HCT116 (cell line): ENCODE results near the gene FBXO34. TPM values are rescaled to one million over a fixed set of nuclear protein-coding genes. Genes with fewer than 3 reads are reported as not detected.

Experiments
- ATAC-seq: fragments of 200-7000 bp; cut with Tn5 transposase; 2 replicates; pipeline ENCODE4 v1.9.1; 2020; ENCODE audit warnings: mild to moderate bottlenecking, moderate library complexity
- BruUV-seq: library from RNA; stranded (reverse); fragments of 400-500 nt; replicated peaks from 2 replicates; lab custom pipeline; 2021; lab: Mats Ljungman, UMichigan
- CTCF ChIA-PET: fragments of 300-600 bp; sonication (Branson Sonifier 250); formaldehyde crosslinking; loops from one replicate; lab custom pipeline; 2021; ENCODE audit warnings: antibody characterized with exemption; lab: Charles Lee
- POLR2A ChIA-PET: fragments of 300-600, 350-600 bp; sonication (Branson Sonifier 250); formaldehyde crosslinking; loops from one replicate; lab custom pipeline; 2021; ENCODE audit warnings: antibody characterized with exemption; lab: Charles Lee
- RAD21 ChIA-PET, 2 experiments: fragments of 300-600 bp; sonication (Branson Sonifier 250); formaldehyde crosslinking; loops; one replicate each; lab custom pipeline; 2023; ENCODE audit warnings: low total read pairs in 2 of 2; ENCODE audit not compliant: uncharacterized antibody in 2 of 2, unreplicated experiment in 2 of 2, low non-redundant PET in 1 of 2; lab: Charles Lee
- DNase-seq: peaks from one replicate; pipeline ENCODE4 v3.0.0-alpha.2; 2010; ENCODE audit warnings: low read depth, low spot score
- H2AFZ ChIP-seq: fragments of 200-600 bp; shearing (Covaris generic), sonication (generic); 2 replicates; pipeline ENCODE4 v1.6.1; 2017; ENCODE audit warnings: low read depth, mixed run types, mixed read lengths, antibody characterized with exemption, low read length; ENCODE audit not compliant: poor library complexity, severe bottlenecking
- H3K27ac ChIP-seq: 2 replicates; pipeline ENCODE4 v1.5.1; 2012; ENCODE audit warnings: low read depth, low read length
- H3K27me3 ChIP-seq: fragments of 200-600 bp; sonication (generic); 2 replicates; pipeline ENCODE4 v1.6.1; 2016; ENCODE audit warnings: mixed run types, low read length, mixed read lengths; ENCODE audit not compliant: insufficient read depth
- H3K36me3 ChIP-seq, 2 experiments: fragments of 200-500 bp in 1 of 2; fragments of 200-600 bp in 1 of 2; sonication (Bioruptor generic) in 1 of 2; sonication (generic) in 1 of 2; 2 replicates each; pipeline versions ENCODE4 v1.5.1 to v1.6.1; 2014 to 2016; ENCODE audit warnings: low read length in 2 of 2, inconsistent platforms in 1 of 2, mixed read lengths in 1 of 2, mixed run types in 1 of 2; ENCODE audit not compliant: insufficient read depth in 2 of 2, control insufficient read depth in 1 of 2
- H3K4me1 ChIP-seq, 2 experiments: fragments of 200-600 bp in 1 of 2; sonication (generic) in 1 of 2; 2 replicates each; pipeline versions ENCODE4 v1.5.1 to v1.6.1; 2012 to 2017; ENCODE audit warnings: low read length in 2 of 2, inconsistent platforms in 1 of 2, mild to moderate bottlenecking in 1 of 2, mixed read lengths in 1 of 2, mixed run types in 1 of 2, moderate library complexity in 1 of 2; ENCODE audit not compliant: insufficient read depth in 2 of 2, control insufficient read depth in 1 of 2
- H3K4me2 ChIP-seq: fragments of 200-600 bp; sonication (generic); 2 replicates; pipeline ENCODE4 v1.6.1; 2017; ENCODE audit warnings: mixed run types, low read length, mixed read lengths
- H3K4me3 ChIP-seq, 2 experiments: fragments of 200-600 bp in 1 of 2; sonication (generic) in 1 of 2; replicated peaks in 1 of 2; 2 replicates each; pipeline ENCODE4 v1.5.1; 2011 to 2016; ENCODE audit warnings: low read length in 2 of 2, control low read depth in 1 of 2, low read depth in 1 of 2, mild to moderate bottlenecking in 1 of 2, mixed read lengths in 1 of 2, mixed run types in 1 of 2
- H3K79me2 ChIP-seq: fragments of 200-600 bp; sonication (generic); 2 replicates; pipeline ENCODE4 v1.6.1; 2017; ENCODE audit warnings: mild to moderate bottlenecking, mixed run types, low read length, moderate library complexity, mixed read lengths; ENCODE audit not compliant: insufficient read depth
- H3K9ac ChIP-seq: fragments of 200-600 bp; sonication (generic); 2 replicates; pipeline ENCODE4 v1.6.1; 2016; ENCODE audit warnings: low read length, mixed read lengths
- H3K9me2 ChIP-seq: fragments of 200-600 bp; sonication (generic), shearing (Covaris generic); 2 replicates; pipeline ENCODE4 v1.6.1; 2017; ENCODE audit warnings: mixed run types, mild to moderate bottlenecking, moderate library complexity; ENCODE audit not compliant: insufficient read depth
- H3K9me3 ChIP-seq, 2 experiments: fragments of 200-500 bp in 1 of 2; fragments of 200-600 bp in 1 of 2; sonication (Bioruptor generic) in 1 of 2; sonication (generic) in 1 of 2; 2 replicates each; pipeline ENCODE4 v1.6.1; 2014 to 2017; ENCODE audit warnings: low read length in 2 of 2, mixed read lengths in 2 of 2, inconsistent platforms in 1 of 2, low read depth in 1 of 2, mild to moderate bottlenecking in 1 of 2, mixed run types in 1 of 2, moderate library complexity in 1 of 2; ENCODE audit not compliant: control insufficient read depth in 1 of 2, insufficient read depth in 1 of 2
- H4K20me1 ChIP-seq: fragments of 200-600 bp; sonication (generic), shearing (Covaris generic); 2 replicates; pipeline ENCODE4 v1.6.1; 2017; ENCODE audit warnings: mixed run types, mild to moderate bottlenecking, moderate library complexity; ENCODE audit not compliant: insufficient read depth
- CBX3 ChIP-seq: IDR thresholded peaks from 2 replicates; pipeline ENCODE4 v1.6.1; 2012; ENCODE audit warnings: low read depth
- CEBPB ChIP-seq: IDR thresholded peaks from 2 replicates; pipeline ENCODE4 v1.6.1; 2012; ENCODE audit warnings: low read depth
- EGR1 ChIP-seq: IDR thresholded peaks from 2 replicates; pipeline ENCODE4 v1.6.1; 2012; ENCODE audit warnings: low read depth
- ELF1 ChIP-seq: IDR thresholded peaks from 2 replicates; pipeline ENCODE4 v1.6.1; 2012; ENCODE audit warnings: low read depth, borderline replicate concordance
- EZH2 ChIP-seq: fragments of 200-600 bp; sonication (generic); IDR thresholded peaks from 2 replicates; pipeline ENCODE4 v1.6.1; 2017; ENCODE audit warnings: antibody characterized with exemption, mixed run types
- MAX ChIP-seq: IDR thresholded peaks from 2 replicates; pipeline ENCODE4 v1.6.1; 2012
- POLR2A ChIP-seq: IDR thresholded peaks from 2 replicates; pipeline ENCODE4 v1.7.0; 2011; ENCODE audit warnings: borderline replicate concordance; ENCODE audit not compliant: insufficient read depth, insufficient read length; ENCODE audit errors: extremely low read depth
- POLR2AphosphoS5 ChIP-seq: IDR thresholded peaks from 2 replicates; pipeline ENCODE4 v1.6.1; 2011; ENCODE audit warnings: mild to moderate bottlenecking, low read depth, low read length, moderate library complexity
- RAD21 ChIP-seq: IDR thresholded peaks from 2 replicates; pipeline ENCODE4 v1.6.1; 2012; ENCODE audit warnings: low read depth, mild to moderate bottlenecking
- SIN3A ChIP-seq: IDR thresholded peaks from 2 replicates; pipeline ENCODE4 v1.6.1; 2012; ENCODE audit warnings: low read depth
- SP1 ChIP-seq: IDR thresholded peaks from 2 replicates; pipeline ENCODE4 v1.6.1; 2012; ENCODE audit warnings: low read depth
- SRF ChIP-seq: IDR thresholded peaks from 2 replicates; pipeline ENCODE4 v1.6.1; 2012; ENCODE audit warnings: low read depth
- TCF7L2 ChIP-seq: IDR thresholded peaks from 2 replicates; pipeline ENCODE4 v1.7.0; 2011; ENCODE audit warnings: borderline replicate concordance, inconsistent platforms; ENCODE audit not compliant: insufficient read depth, insufficient read length; ENCODE audit errors: extremely low read depth
- ZFX ChIP-seq: fragments of 450-650 bp; IDR thresholded peaks from 2 replicates; pipeline ENCODE4 v1.6.1; 2017
- intact Hi-C: fragments of 100-400 bp; cut with micrococcal nuclease; formaldehyde crosslinking; loops from 2 replicates; pipeline ENCODE4 v1.10.0; 2022
- total RNA-seq: library from RNA; stranded (reverse); gene quantifications from one replicate; pipeline ENCODE4 v1.2.1, GENCODE V29; 2021; ENCODE audit not compliant: unreplicated experiment
- TF ChIP-seq, protein P1 (sequence below), 3 experiments: fragments of 200-600 bp in 1 of 3; sonication (generic) in 1 of 3; IDR thresholded peaks in 2 of 3; conservative IDR thresholded peaks in 1 of 3; 2 replicates each; pipeline ENCODE4 v1.5.1; 2012 to 2017; ENCODE audit warnings: low read depth in 2 of 3, low read length in 2 of 3, antibody characterized with exemption in 1 of 3, borderline replicate concordance in 1 of 3, control low read depth in 1 of 3, mild to moderate bottlenecking in 1 of 3, mixed read lengths in 1 of 3, mixed run types in 1 of 3, moderate library complexity in 1 of 3; ENCODE audit not compliant: insufficient read depth in 1 of 3
- TF ChIP-seq, protein P2 (sequence below): IDR thresholded peaks from 2 replicates; pipeline ENCODE4 v1.6.1; 2012; ENCODE audit warnings: low read depth

The FBXO34 gene
- total RNA-seq, 1 experiment from 2014 or later: 26.9 TPM

GRCh38 chr14:55372423-55372822 lies 101.2 kb downstream of the FBXO34 start:
- H3K4me1 ChIP-seq: peaks cover 0 to 8% of the 10 kb centered on the region in 2 experiments; a peak in 2 of 4 replicates
- BruUV-seq: no TSS peak
- DNase-seq: no peak
- CTCF ChIA-PET: no interaction called here
- no peak for TF ChIP-seq POLR2AphosphoS5
- TF ChIP-seq, all 23 proteins: peak for 0
- Histone ChIP-seq H3K9ac (no peak overlapping the region), H3K9me3 (no peaks in the 10 kb centered on the region), H3K4me2 (no peak overlapping the region), H3K9me2 (no peaks in the 10 kb centered on the region), H2AFZ (no peak overlapping the region), H4K20me1 (no peaks in the 10 kb centered on the region), H3K36me3 (peaks cover 3 to 7% of the 10 kb centered on the region in 2 experiments; a peak in 1 of 4 replicates), H3K27ac (no peak overlapping the region), H3K4me3 (no peak overlapping the region), H3K79me2 (no peaks in the 10 kb centered on the region), H3K27me3 (no peaks in the 10 kb centered on the region)
- ATAC-seq: no peak
- POLR2A ChIA-PET: no interaction called here
- RAD21 ChIA-PET: no interaction called here
- intact Hi-C loops: no loop called here

- TF ChIP-seq POLR2A (no peak), TCF7L2 (no peak), SRF (no peak), SIN3A (no peak), CEBPB (no peak), MAX (no peak), POLR2AphosphoS5 (no peak), ZFX (no peak), EZH2 (no peak), RAD21 (no peak), CBX3 (no peak), EGR1 (no peak), ELF1 (no peak), SP1 (no peak)
- TF ChIP-seq, protein P1, sequence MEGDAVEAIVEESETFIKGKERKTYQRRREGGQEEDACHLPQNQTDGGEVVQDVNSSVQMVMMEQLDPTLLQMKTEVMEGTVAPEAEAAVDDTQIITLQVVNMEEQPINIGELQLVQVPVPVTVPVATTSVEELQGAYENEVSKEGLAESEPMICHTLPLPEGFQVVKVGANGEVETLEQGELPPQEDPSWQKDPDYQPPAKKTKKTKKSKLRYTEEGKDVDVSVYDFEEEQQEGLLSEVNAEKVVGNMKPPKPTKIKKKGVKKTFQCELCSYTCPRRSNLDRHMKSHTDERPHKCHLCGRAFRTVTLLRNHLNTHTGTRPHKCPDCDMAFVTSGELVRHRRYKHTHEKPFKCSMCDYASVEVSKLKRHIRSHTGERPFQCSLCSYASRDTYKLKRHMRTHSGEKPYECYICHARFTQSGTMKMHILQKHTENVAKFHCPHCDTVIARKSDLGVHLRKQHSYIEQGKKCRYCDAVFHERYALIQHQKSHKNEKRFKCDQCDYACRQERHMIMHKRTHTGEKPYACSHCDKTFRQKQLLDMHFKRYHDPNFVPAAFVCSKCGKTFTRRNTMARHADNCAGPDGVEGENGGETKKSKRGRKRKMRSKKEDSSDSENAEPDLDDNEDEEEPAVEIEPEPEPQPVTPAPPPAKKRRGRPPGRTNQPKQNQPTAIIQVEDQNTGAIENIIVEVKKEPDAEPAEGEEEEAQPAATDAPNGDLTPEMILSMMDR (IDR thresholded peaks at IDR 0.05 in 2 of 3, conservative IDR thresholded peaks at IDR 0.05 in 1 of 3; ENCODE audit: borderline replicate concordance in 1 of 3, insufficient read depth in 1 of 3, low read depth in 2 of 3, low read length in 2 of 3): no peak
- TF ChIP-seq, protein P2, sequence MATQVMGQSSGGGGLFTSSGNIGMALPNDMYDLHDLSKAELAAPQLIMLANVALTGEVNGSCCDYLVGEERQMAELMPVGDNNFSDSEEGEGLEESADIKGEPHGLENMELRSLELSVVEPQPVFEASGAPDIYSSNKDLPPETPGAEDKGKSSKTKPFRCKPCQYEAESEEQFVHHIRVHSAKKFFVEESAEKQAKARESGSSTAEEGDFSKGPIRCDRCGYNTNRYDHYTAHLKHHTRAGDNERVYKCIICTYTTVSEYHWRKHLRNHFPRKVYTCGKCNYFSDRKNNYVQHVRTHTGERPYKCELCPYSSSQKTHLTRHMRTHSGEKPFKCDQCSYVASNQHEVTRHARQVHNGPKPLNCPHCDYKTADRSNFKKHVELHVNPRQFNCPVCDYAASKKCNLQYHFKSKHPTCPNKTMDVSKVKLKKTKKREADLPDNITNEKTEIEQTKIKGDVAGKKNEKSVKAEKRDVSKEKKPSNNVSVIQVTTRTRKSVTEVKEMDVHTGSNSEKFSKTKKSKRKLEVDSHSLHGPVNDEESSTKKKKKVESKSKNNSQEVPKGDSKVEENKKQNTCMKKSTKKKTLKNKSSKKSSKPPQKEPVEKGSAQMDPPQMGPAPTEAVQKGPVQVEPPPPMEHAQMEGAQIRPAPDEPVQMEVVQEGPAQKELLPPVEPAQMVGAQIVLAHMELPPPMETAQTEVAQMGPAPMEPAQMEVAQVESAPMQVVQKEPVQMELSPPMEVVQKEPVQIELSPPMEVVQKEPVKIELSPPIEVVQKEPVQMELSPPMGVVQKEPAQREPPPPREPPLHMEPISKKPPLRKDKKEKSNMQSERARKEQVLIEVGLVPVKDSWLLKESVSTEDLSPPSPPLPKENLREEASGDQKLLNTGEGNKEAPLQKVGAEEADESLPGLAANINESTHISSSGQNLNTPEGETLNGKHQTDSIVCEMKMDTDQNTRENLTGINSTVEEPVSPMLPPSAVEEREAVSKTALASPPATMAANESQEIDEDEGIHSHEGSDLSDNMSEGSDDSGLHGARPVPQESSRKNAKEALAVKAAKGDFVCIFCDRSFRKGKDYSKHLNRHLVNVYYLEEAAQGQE: no peak
- Histone ChIP-seq H3K36me3 (peaks cover under 1 to 4% of the 10 kb centered on the region in 2 experiments; a peak in 1 of 4 replicates), H3K79me2 (no peaks in the 10 kb centered on the region), H3K4me3 (no peak overlapping the region), H3K4me1 (peaks cover 0 to 8% of the 10 kb centered on the region in 2 experiments; a peak in 2 of 4 replicates), H3K9me3 (no peaks in the 10 kb centered on the region), H3K27me3 (no peaks in the 10 kb centered on the region), H4K20me1 (no peaks in the 10 kb centered on the region), H3K9me2 (no peaks in the 10 kb centered on the region), H3K9ac (no peak overlapping the region), H3K27ac (no peak overlapping the region), H3K4me2 (no peak overlapping the region), H2AFZ (no peak overlapping the region)
- ChIA-PET RAD21 (no interaction called here), CTCF (no interaction called here), POLR2A (no interaction called here)
- DNase-seq (no peak), ATAC-seq (no peak)
- intact Hi-C loops: no loop called here
- no TSS peak for BruUV-seq
These were observed 101.6 kb downstream of the FBXO34 start for GRCh38 chr14:55372825-55373224.
